K562 (cell line): Measurements from ENCODE around the gene TCF4.

Experiments
- FOSL1 ChIP-seq: fragments of 200-800 bp; sonication (Bioruptor generic); conservative IDR thresholded peaks from 2 replicates; pipeline ENCODE4 v1.6.1; 2016; ENCODE audit warnings: missing genetic modification characterization, missing compliant biosample characterization
- POLR2H ChIP-seq: IDR thresholded peaks from 2 replicates; pipeline ENCODE4 v1.6.1; 2016; ENCODE audit warnings: missing genetic modification characterization, low read depth, mild to moderate bottlenecking, control low read depth, missing compliant biosample characterization, moderate library complexity
- RFX5 ChIP-seq: IDR thresholded peaks from 2 replicates; pipeline ENCODE4 v1.6.1; 2011; ENCODE audit warnings: low read depth, mild to moderate bottlenecking, improper control_type of control experiment, low read length
- SIX5 ChIP-seq, 2 experiments: IDR thresholded peaks; 2 replicates each; pipeline ENCODE4 v1.6.1; 2011; ENCODE audit warnings: low read length in 2 of 2, borderline replicate concordance in 1 of 2, low read depth in 1 of 2, mild to moderate bottlenecking in 1 of 2, moderate library complexity in 1 of 2; ENCODE audit not compliant: insufficient read depth in 1 of 2
- TARDBP ChIP-seq: fragments of 450-650 bp; IDR thresholded peaks from 2 replicates; pipeline ENCODE4 v1.6.1; 2016
- ZNF23 ChIP-seq: fragments of 250-450 bp; sonication (Bioruptor Pico); IDR thresholded peaks from 2 replicates; pipeline ENCODE4 v1.4.0; 2020; ENCODE audit warnings: mild to moderate bottlenecking
- TF ChIP-seq, protein P1 (sequence below): IDR thresholded peaks from 2 replicates; pipeline ENCODE4 v1.6.1; 2011; ENCODE audit warnings: borderline replicate concordance, low read depth, mild to moderate bottlenecking, moderate library complexity, low read length; ENCODE audit not compliant: insufficient read depth, poor library complexity, severe bottlenecking
- TF ChIP-seq, protein P2 (sequence below): fragments of 450-650 bp; IDR thresholded peaks from 2 replicates; pipeline ENCODE4 v1.6.1; 2016; ENCODE audit warnings: borderline replicate concordance

DNA sequence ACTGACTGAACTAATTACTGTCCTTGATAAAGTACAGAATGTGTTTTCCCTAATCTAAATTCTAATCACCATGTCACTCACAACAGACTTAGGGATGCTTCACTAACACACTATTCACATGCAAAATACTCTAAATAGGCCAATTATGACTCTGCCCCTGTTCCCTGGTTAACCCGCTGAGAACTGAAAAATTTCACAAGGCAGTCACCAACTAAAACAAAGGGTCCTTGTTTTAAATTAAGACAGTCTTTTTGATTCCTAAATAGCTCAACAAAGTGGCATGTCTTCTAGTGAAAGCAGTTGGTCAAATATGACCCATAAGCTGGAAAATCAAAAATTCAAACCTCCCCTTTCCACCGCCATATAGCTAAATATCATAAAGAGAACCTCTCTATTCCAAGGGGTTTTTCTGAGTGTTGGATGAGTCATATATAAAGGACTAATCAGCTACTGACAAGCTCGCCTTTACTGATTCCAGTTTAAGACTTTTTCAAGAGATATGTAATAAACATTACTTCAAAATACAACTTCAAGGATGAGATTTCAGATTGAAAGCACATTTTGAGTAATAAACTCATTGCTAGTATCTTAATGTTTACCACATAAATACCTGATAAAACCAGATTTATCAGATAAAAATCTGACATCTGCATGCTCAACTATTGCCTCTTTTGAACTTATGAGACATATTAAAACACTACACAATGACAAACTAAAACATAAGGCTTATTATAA lies 235.8 kb downstream of the TCF4 start:
- TF ChIP-seq TARDBP (no peak), SIX5 (IDR thresholded peaks at IDR 0.05; ENCODE audit: borderline replicate concordance in 1 of 2, insufficient read depth in 1 of 2, low read depth in 1 of 2, low read length in 2 of 2) (no peak), RFX5 (no peak), POLR2H (tag) (no peak), FOSL1 (peak; percentile 57), ZNF23 (no peak)
- TF ChIP-seq, protein P1, sequence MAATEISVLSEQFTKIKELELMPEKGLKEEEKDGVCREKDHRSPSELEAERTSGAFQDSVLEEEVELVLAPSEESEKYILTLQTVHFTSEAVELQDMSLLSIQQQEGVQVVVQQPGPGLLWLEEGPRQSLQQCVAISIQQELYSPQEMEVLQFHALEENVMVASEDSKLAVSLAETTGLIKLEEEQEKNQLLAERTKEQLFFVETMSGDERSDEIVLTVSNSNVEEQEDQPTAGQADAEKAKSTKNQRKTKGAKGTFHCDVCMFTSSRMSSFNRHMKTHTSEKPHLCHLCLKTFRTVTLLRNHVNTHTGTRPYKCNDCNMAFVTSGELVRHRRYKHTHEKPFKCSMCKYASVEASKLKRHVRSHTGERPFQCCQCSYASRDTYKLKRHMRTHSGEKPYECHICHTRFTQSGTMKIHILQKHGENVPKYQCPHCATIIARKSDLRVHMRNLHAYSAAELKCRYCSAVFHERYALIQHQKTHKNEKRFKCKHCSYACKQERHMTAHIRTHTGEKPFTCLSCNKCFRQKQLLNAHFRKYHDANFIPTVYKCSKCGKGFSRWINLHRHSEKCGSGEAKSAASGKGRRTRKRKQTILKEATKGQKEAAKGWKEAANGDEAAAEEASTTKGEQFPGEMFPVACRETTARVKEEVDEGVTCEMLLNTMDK: no peak
- TF ChIP-seq, protein P2, sequence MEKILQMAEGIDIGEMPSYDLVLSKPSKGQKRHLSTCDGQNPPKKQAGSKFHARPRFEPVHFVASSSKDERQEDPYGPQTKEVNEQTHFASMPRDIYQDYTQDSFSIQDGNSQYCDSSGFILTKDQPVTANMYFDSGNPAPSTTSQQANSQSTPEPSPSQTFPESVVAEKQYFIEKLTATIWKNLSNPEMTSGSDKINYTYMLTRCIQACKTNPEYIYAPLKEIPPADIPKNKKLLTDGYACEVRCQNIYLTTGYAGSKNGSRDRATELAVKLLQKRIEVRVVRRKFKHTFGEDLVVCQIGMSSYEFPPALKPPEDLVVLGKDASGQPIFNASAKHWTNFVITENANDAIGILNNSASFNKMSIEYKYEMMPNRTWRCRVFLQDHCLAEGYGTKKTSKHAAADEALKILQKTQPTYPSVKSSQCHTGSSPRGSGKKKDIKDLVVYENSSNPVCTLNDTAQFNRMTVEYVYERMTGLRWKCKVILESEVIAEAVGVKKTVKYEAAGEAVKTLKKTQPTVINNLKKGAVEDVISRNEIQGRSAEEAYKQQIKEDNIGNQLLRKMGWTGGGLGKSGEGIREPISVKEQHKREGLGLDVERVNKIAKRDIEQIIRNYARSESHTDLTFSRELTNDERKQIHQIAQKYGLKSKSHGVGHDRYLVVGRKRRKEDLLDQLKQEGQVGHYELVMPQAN: no peak
